PC-3 (cell line): ENCODE measurements around the gene RBMS3.

ENCODE experiments used
- EZH2phosphoT487 ChIP-seq: fragments of 300-600 bp; sonication (generic); IDR thresholded peaks from 2 replicates; pipeline ENCODE4 v1.6.1; 2018; ENCODE audit warnings: mild to moderate bottlenecking, antibody characterized with exemption, low read length, borderline replicate concordance
- TF ChIP-seq, protein P1 (sequence below): fragments of 300-600 bp; sonication (generic); conservative IDR thresholded peaks from 2 replicates; pipeline ENCODE4 v1.5.1; 2017; ENCODE audit warnings: antibody characterized with exemption, low read depth, mild to moderate bottlenecking, low read length

DNA sequence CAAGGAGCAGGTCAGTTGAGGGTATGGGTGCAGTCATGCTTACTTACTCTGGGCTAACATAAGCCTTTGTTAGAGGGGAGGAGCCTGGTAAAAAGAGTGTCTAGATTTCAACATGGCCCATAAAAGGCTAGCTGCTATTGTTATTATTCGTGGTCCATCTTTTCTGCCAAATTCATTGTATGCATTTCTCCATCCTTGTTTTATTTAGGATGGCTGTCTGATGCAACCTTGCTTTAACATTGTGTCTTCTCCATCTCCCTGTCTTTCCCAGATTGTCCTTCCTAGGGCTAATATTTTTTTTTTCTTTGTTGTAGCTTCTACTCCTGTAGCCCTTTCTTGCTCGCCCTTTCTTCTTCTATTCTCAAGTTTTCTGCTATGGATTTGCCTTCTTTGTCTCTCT is 12.6 kb downstream of the RBMS3 start:
- TF ChIP-seq, protein P1, sequence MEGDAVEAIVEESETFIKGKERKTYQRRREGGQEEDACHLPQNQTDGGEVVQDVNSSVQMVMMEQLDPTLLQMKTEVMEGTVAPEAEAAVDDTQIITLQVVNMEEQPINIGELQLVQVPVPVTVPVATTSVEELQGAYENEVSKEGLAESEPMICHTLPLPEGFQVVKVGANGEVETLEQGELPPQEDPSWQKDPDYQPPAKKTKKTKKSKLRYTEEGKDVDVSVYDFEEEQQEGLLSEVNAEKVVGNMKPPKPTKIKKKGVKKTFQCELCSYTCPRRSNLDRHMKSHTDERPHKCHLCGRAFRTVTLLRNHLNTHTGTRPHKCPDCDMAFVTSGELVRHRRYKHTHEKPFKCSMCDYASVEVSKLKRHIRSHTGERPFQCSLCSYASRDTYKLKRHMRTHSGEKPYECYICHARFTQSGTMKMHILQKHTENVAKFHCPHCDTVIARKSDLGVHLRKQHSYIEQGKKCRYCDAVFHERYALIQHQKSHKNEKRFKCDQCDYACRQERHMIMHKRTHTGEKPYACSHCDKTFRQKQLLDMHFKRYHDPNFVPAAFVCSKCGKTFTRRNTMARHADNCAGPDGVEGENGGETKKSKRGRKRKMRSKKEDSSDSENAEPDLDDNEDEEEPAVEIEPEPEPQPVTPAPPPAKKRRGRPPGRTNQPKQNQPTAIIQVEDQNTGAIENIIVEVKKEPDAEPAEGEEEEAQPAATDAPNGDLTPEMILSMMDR = no peak
- no peak for TF ChIP-seq EZH2phosphoT487
